K562 (cell line): ENCODE results near the gene ABCA8. TPM values are rescaled to one million over a fixed set of nuclear protein-coding genes. Genes with fewer than 3 reads are reported as not detected.
A peak's percentile ranks its signal among the peaks of the same experiment; 100 is the strongest.
"Not testable (repeated sequence)": the region's sequence is repeated elsewhere in the genome, so short reads cannot be mapped to it uniquely, and the experiment has no call there.

ENCODE experiments used
- ATAC-seq: fragments of 200-7000 bp; cut with Tn5 transposase; 3 replicates; pipeline ENCODE4 v1.9.1; 2020; ENCODE audit warnings: moderate library complexity
- BruUV-seq: library from RNA; stranded (reverse); fragments of 400-500 nt; replicated peaks from 2 replicates; lab custom pipeline; 2021; lab: Mats Ljungman, UMichigan
- CTCF ChIA-PET: fragments of 300-600 bp; formaldehyde crosslinking; extraction: SDS; loops from one replicate; lab custom pipeline; 2021; ENCODE audit warnings: low intra/inter-chr PET ratio; lab: Yijun Ruan, JAX
- POLR2A ChIA-PET: fragments of 300-600, 350-650 bp; sonication (Branson Sonifier 250); formaldehyde crosslinking; extraction: SDS; loops from one replicate; lab custom pipeline; 2021; ENCODE audit warnings: antibody characterized with exemption, inconsistent platforms; lab: Yijun Ruan, JAX
- DNase-seq, 4 experiments: peaks; one replicate each; pipeline versions ENCODE4 v3.0.0 to v3.0.0-alpha.2; 2011 to 2018; ENCODE audit warnings: low spot score in 3 of 4, mixed read lengths in 3 of 4; ENCODE audit errors: extremely low read depth in 1 of 4
- FAIRE-seq: peaks from 2 replicates; lab custom pipeline; 2011; peaks lifted over from hg19 to GRCh38; lab: Jason Lieb, UNC
- H2AFZ ChIP-seq: 2 replicates; pipeline ENCODE4 v1.6.0; 2011; ENCODE audit warnings: low read depth, low read length, control low read depth, inconsistent platforms
- H3K27ac ChIP-seq: fragments of 200-600 bp; 3 replicates; pipeline ENCODE4 v1.8.0; 2011; ENCODE audit warnings: low read depth, mild to moderate bottlenecking, control low read depth, inconsistent platforms, low read length, moderate library complexity, mixed read lengths; ENCODE audit errors: extremely low read depth
- H3K27me3 ChIP-seq, 2 experiments: fragments of 300-600 bp in 1 of 2; 2 replicates in 1 of 2; 3 replicates in 1 of 2; pipeline versions ENCODE4 v1.6.0 to v1.8.0; 2011; ENCODE audit warnings: inconsistent platforms in 2 of 2, low read length in 2 of 2, mild to moderate bottlenecking in 1 of 2, mixed read lengths in 1 of 2, moderate library complexity in 1 of 2; ENCODE audit not compliant: control insufficient read depth in 2 of 2, insufficient read depth in 2 of 2
- H3K36me3 ChIP-seq: fragments of 300-600 bp; 3 replicates; pipeline ENCODE4 v1.8.0; 2011; ENCODE audit warnings: mild to moderate bottlenecking, low read length, inconsistent platforms; ENCODE audit not compliant: control insufficient read depth, insufficient read depth
- H3K4me1 ChIP-seq, 2 experiments: fragments of 200-600 bp in 1 of 2; replicated peaks in 1 of 2; 2 replicates in 1 of 2; 3 replicates in 1 of 2; pipeline versions ENCODE4 v1.5.1 to v1.8.0; 2011; ENCODE audit warnings: inconsistent platforms in 2 of 2, low read length in 2 of 2, mild to moderate bottlenecking in 1 of 2, mixed read lengths in 1 of 2, moderate library complexity in 1 of 2; ENCODE audit not compliant: control insufficient read depth in 2 of 2, insufficient read depth in 2 of 2
- H3K4me2 ChIP-seq: 2 replicates; pipeline ENCODE4 v1.6.1; 2011; ENCODE audit warnings: low read length, control low read depth, inconsistent platforms, mixed read lengths; ENCODE audit not compliant: insufficient read depth
- H3K4me3 ChIP-seq: fragments of 200-600 bp; sonication (generic), shearing (Covaris generic); 2 replicates; pipeline ENCODE4 v1.5.1; 2016; ENCODE audit warnings: control low read depth, inconsistent platforms
- H3K79me2 ChIP-seq: fragments of 200-600 bp; 3 replicates; pipeline ENCODE4 v1.8.0; 2011; ENCODE audit warnings: low read length, inconsistent platforms; ENCODE audit not compliant: control insufficient read depth, insufficient read depth
- H3K9ac ChIP-seq, 2 experiments: 2 replicates each; pipeline versions ENCODE4 v1.6.0 to v1.6.1; 2011; ENCODE audit warnings: low read depth in 2 of 2, low read length in 2 of 2, control low read depth in 1 of 2, inconsistent platforms in 1 of 2, mild to moderate bottlenecking in 1 of 2, mixed read lengths in 1 of 2; ENCODE audit not compliant: insufficient read depth in 1 of 2
- H3K9me1 ChIP-seq: one replicate; pipeline ENCODE4 v1.6.0; 2011; ENCODE audit warnings: inconsistent platforms, mild to moderate bottlenecking, low read length, moderate library complexity; ENCODE audit not compliant: control insufficient read depth, insufficient read depth
- H3K9me3 ChIP-seq: replicated peaks from 2 replicates; pipeline ENCODE4 v1.5.1; 2011; ENCODE audit warnings: low read depth, low read length, inconsistent platforms; ENCODE audit not compliant: control insufficient read depth, insufficient read depth
- H4K20me1 ChIP-seq: replicated peaks from 2 replicates; pipeline ENCODE4 v1.6.1; 2011; ENCODE audit warnings: low read length, inconsistent platforms, mixed read lengths; ENCODE audit not compliant: control insufficient read depth, insufficient read depth
- BCOR ChIP-seq: fragments of 450-650 bp; IDR thresholded peaks from 2 replicates; pipeline ENCODE4 v1.6.1; 2016
- GABPB1 ChIP-seq: sonication (generic); formaldehyde crosslinking; IDR thresholded peaks from 2 replicates; pipeline ENCODE4 v1.8.0; 2022; ENCODE audit warnings: mild to moderate bottlenecking, missing genetic modification reagents
- MBD2 ChIP-seq: sonication (generic); IDR thresholded peaks from 2 replicates; pipeline ENCODE4 v1.6.1; 2016; ENCODE audit warnings: low read depth, borderline replicate concordance
- MCM5 ChIP-seq: fragments of 450-650 bp; IDR thresholded peaks from 2 replicates; pipeline ENCODE4 v1.6.1; 2016; ENCODE audit warnings: low read depth
- MECOM ChIP-seq: fragments of 250-450 bp; sonication (Bioruptor Pico); IDR thresholded peaks from 2 replicates; pipeline ENCODE4 v1.8.0; 2022; ENCODE audit warnings: inconsistent platforms
- MTF1 ChIP-seq: fragments of 250-450 bp; sonication (Bioruptor Pico); IDR thresholded peaks from 2 replicates; pipeline ENCODE4 v1.9.0; 2021; ENCODE audit warnings: moderate library complexity, mild to moderate bottlenecking, inconsistent platforms, borderline replicate concordance
- RBM25 ChIP-seq: fragments of 200-400 bp; formaldehyde crosslinking; IDR thresholded peaks from 2 replicates; pipeline ENCODE4 v1.6.1; 2018; ENCODE audit warnings: low read length, low read depth, moderate library complexity; ENCODE audit not compliant: severe bottlenecking
- SMAD1 ChIP-seq: fragments of 150-350 bp; IDR thresholded peaks from 2 replicates; pipeline ENCODE4 v1.6.1; 2014; ENCODE audit warnings: low read length, low read depth; ENCODE audit not compliant: partially characterized antibody
- SMARCA5 ChIP-seq: fragments of 450-650 bp; IDR thresholded peaks from 2 replicates; pipeline ENCODE4 v1.6.1; 2016
- TARDBP ChIP-seq: fragments of 450-650 bp; IDR thresholded peaks from 2 replicates; pipeline ENCODE4 v1.6.1; 2016
- XRCC4 ChIP-seq: IDR thresholded peaks from one replicate; pipeline ENCODE4 v1.6.1; 2011; ENCODE audit not compliant: insufficient read depth, insufficient read length; ENCODE audit errors: extremely low read depth
- ZNF146 ChIP-seq: IDR thresholded peaks from one replicate; pipeline ENCODE4 v1.6.1; 2018; ENCODE audit warnings: missing compliant biosample characterization; ENCODE audit not compliant: unreplicated experiment
- WGBS: fragments of 100-300 bp; shearing (Covaris generic); methylation state at CpG from one replicate; pipeline ENCODE4 v1.1.6; 2016; ENCODE audit warnings: low coverage, mixed read lengths; ENCODE audit not compliant: insufficient coverage; ENCODE audit errors: missing lambda C conversion rate; 5-methylcytosine and 5-hydroxymethylcytosine counted together
- in situ Hi-C: fragments of 300-500 bp; cut with MboI; formaldehyde crosslinking; loops from 4 replicates; pipeline ENCODE4 v1.15.0; 2018; ENCODE audit warnings: inconsistent platforms, mixed read lengths
- intact Hi-C: fragments of 100-400 bp; cut with micrococcal nuclease; formaldehyde crosslinking; loops from 2 replicates; pipeline ENCODE4 v1.14.2; 2022
- polyA plus RNA-seq, 8 experiments: library from polyadenylated mRNA; depleted of rRNA in 4 of 8; stranded (reverse) in 5 of 8; unstranded in 3 of 8; fragments of >200 nt; fragmentation: Nextera tagmentation in 2 of 8; fragmentation: Illumina TruSeq in 1 of 8; extraction: Ambion mirVana in 2 of 8; extraction: Trizol in 1 of 8; gene quantifications; 2 replicates each; pipeline versions ENCODE4 v1.2.1 to v1.2.3, GENCODE V29; 2011 to 2014; ENCODE audit warnings: inconsistent platforms in 1 of 8, missing spikeins in 1 of 8
- total RNA-seq, 7 experiments: library from RNA; depleted of rRNA in 6 of 7; stranded (reverse); fragments of >200 nt in 6 of 7; fragmentation: Illumina TruSeq in 2 of 7; extraction: Trizol in 2 of 7; gene quantifications; 2 replicates each; pipeline versions ENCODE4 v1.2.1 to v1.2.3, GENCODE V29; 2011 to 2021; ENCODE audit warnings: low replicate concordance in 1 of 7
- TF ChIP-seq, protein P1 (sequence below): fragments of 450-650 bp; IDR thresholded peaks from 2 replicates; pipeline ENCODE4 v1.6.1; 2016; ENCODE audit warnings: antibody characterized with exemption

Gene ABCA8
- total and polyA plus RNA-seq, 9 of the 15 experiments (the other 6 are each of a cell fraction or from before 2014, with no cell fraction given) = 1.8 to 13.2 (median 12.0) TPM

DNA sequence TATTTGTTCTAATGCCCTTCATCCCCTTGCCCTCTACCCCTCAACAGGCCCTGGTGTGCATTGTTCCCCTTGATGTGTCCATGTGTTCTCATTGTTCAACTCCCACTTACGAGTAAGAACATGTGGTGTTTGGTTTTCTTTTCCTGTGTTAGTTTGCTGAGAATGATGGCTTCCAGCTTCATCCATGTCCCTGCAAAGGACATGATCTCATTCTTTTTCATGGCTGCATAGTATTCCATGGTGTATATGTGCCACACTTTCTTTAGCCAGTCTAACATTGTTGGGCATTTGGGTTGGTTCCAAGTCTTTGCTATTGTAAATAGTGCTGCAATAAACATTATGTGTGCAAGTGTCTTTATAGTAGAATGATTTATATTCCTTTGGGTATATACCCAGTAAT is 7.3 kb downstream of the ABCA8 start:
- in situ Hi-C loops, BruUV-seq, H3K4me1 ChIP-seq, H2AFZ ChIP-seq, CTCF ChIA-PET, H3K27ac ChIP-seq, H3K4me2 ChIP-seq, H3K4me3 ChIP-seq, H3K36me3 ChIP-seq, H3K9me1 ChIP-seq, ATAC-seq, FAIRE-seq, H4K20me1 ChIP-seq, H3K79me2 ChIP-seq, H3K9ac ChIP-seq, DNase-seq, intact Hi-C loops, POLR2A ChIA-PET, H3K9me3 ChIP-seq, H3K27me3 ChIP-seq: not testable (repeated sequence)
- peak; percentile 95 for TF ChIP-seq ZNF146 (CRISPR knock-in tag)
- peak; percentile 59 for TF ChIP-seq BCOR
- 0 out of 2 replicates have a peak, but pooled peaks have one; percentile 49 for TF ChIP-seq SMARCA5
- peak; percentile 24 for TF ChIP-seq RBM25
- WGBS = 58% methylated on average over 1 of the region's 1 CpG

DNA sequence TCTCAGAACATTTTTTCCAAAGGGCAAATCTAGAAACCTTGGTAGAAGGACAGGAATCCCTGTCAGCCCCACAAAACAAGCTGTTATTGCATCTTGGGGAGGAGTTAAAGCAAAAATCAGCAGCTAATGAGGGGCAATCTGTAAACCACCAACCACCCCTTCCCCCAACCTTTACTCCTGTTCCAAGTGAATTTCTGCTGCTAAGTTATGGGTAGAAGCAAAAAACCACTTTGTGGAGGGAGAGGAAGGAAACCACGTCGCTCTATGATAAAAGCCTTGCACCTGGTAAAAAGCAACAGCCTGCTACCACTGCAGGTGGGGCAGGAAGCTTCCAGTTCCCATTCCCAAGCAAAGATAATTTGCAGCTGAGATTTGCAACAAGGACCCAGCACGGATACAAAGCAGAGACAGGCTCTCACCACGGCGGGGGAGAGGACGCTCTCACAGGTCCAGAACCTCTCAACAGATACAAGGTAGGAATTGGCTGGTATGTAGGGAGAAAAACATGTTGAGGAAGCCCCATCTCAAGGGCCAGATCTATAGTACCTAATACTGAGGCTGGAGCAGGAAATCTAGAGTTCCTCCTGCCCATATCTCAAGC is 10.7 kb downstream of the ABCA8 start:
- Histone ChIP-seq H4K20me1 (no peaks in the 10 kb centered on the region), H3K27ac (no peak overlapping the region)
- CTCF ChIA-PET = no interaction called here
- TF ChIP-seq, protein P1, sequence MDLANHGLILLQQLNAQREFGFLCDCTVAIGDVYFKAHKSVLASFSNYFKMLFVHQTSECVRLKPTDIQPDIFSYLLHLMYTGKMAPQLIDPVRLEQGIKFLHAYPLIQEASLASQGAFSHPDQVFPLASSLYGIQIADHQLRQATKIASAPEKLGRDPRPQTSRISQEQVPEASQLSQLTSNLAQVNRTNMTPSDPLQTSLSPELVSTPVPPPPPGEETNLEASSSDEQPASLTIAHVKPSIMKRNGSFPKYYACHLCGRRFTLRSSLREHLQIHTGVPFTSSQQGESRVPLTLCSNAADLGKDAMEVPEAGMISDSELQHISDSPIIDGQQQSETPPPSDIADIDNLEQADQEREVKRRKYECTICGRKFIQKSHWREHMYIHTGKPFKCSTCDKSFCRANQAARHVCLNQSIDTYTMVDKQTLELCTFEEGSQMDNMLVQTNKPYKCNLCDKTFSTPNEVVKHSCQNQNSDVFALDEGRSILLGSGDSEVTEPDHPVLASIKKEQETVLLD = no peak
- TF ChIP-seq GABPB1 (no peak), MCM5 (no peak), MBD2 (no peak), MECOM (CRISPR knock-in tag) (no peak), MTF1 (no peak), TARDBP (no peak), XRCC4 (no peak), SMAD1 (no peak)
- TF ChIP-seq, all 486 proteins: peak for 0
- H3K9me3 ChIP-seq = no peaks in the 10 kb centered on the region
- intact Hi-C loops (no loop called here), in situ Hi-C loops (no loop called here)
- no peaks in the 10 kb centered on the region for H3K4me1 ChIP-seq
- H3K79me2 ChIP-seq = no peaks in the 10 kb centered on the region
- H3K9ac ChIP-seq = no peak overlapping the region
- H3K4me2 ChIP-seq = no peak overlapping the region
- 68% methylated on average over 6 of the region's 6 CpGs for WGBS
- H3K27me3 ChIP-seq = no peaks in the 10 kb centered on the region
- FAIRE-seq = no peak
- H2AFZ ChIP-seq = no peak overlapping the region
- no peak overlapping the region for H3K4me3 ChIP-seq
- H3K36me3 ChIP-seq = no peaks in the 10 kb centered on the region
- DNase-seq = no peak
- no TSS peak for BruUV-seq
- POLR2A ChIA-PET = no interaction called here
- no peak for ATAC-seq
- no peaks in the 10 kb centered on the region for H3K9me1 ChIP-seq
